Brain microvascular endothelial cell (primary cell): ENCODE results near the gene RANGAP1.
A peak's percentile ranks its signal among the peaks of the same experiment; 100 is the strongest.
"Not testable (repeated sequence)": the region's sequence is repeated elsewhere in the genome, so short reads cannot be mapped to it uniquely, and the experiment has no call there.

Source experiments
- DNase-seq: peaks from one replicate; pipeline ENCODE4 v3.0.0-alpha.2; 2020
- H3K27ac ChIP-seq: fragments of 250-450 bp; sonication (Bioruptor Pico); 2 replicates; pipeline ENCODE4 v1.5.1; 2020; ENCODE audit warnings: mild to moderate bottlenecking, moderate library complexity
- H3K27me3 ChIP-seq: fragments of 250-450 bp; sonication (Bioruptor Pico); replicated peaks from 2 replicates; pipeline ENCODE4 v1.5.1; 2020; ENCODE audit warnings: mild to moderate bottlenecking
- H3K36me3 ChIP-seq: fragments of 250-450 bp; sonication (Bioruptor Pico); replicated peaks from 2 replicates; pipeline ENCODE4 v1.5.1; 2020; ENCODE audit warnings: mild to moderate bottlenecking
- H3K4me3 ChIP-seq: 2 replicates; pipeline ENCODE4 v1.5.1; 2011; ENCODE audit warnings: low read depth, mild to moderate bottlenecking, control low read depth, low read length, moderate library complexity
- CTCF ChIP-seq: IDR thresholded peaks from 2 replicates; pipeline ENCODE4 v1.5.1; 2011; ENCODE audit warnings: low read depth, mild to moderate bottlenecking, moderate library complexity, low read length, control low read depth, inconsistent platforms; ENCODE audit errors: missing control alignments
- in situ Hi-C: cut with HindIII; loops from 2 replicates; pipeline ENCODE4 v1.10.0; 2017; ENCODE audit warnings: low sequenced_read_pairs, low pct_ligation_motif_present

Gene RANGAP1

GRCh38 chr22:41260871-41261270 lies 25.1 kb downstream of the RANGAP1 start:
- in situ Hi-C loops, result no loop called here

DNA sequence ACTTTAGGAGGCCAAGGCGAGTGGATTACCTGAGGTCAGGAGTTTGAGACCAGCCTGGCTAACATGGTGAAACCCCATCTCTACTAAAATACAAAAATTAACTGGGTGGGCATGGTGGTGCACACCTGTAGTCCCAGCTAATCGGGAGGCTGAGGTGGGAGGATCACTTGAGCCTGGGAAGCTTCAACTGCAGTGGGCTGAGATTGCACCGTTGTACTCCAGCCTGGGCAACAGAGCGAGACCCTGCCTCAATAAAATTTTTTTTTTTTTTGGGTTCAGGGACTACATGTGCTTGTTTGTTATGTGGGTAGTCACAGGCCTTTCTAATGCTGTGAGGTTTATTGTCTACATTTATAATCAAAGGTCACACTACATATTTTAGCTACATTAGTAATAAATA lies 26.2 kb downstream of the RANGAP1 start:
- in situ Hi-C loops, DNase-seq, H3K4me3 ChIP-seq, H3K27me3 ChIP-seq, H3K27ac ChIP-seq: not testable (repeated sequence)
- H3K36me3 ChIP-seq, result peaks cover 80% of the 10 kb centered on the region

More at GRCh38 chr22:41260871-41261270, 25.1 kb downstream of the RANGAP1 start:
- no peak for DNase-seq
- Histone ChIP-seq H3K27ac (no peak overlapping the region), H3K36me3 (peaks cover 81% of the 10 kb centered on the region), H3K4me3 (no peak overlapping the region), H3K27me3 (no peaks in the 10 kb centered on the region)
- no peak for TF ChIP-seq CTCF

DNA sequence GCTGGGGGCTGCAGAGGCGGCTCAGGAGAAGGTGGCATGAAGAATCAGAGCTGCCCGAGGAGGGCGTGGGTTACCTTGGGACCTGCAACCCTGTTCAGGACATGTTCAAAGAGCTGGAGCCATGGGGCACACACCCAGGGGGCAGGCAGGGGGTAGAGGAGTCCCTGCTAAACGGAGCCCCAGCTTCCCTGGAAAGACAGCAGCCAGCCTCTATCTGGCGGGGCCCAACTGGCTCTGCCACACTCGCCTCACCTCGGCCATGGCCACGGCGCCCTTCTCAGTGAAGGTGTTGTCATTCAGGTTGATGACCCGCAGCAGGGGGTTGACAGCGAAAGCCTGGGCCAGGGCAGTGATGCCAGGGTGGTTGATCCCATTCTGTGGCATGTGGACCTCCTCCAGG lies 28.3 kb downstream of the RANGAP1 start:
- H3K27me3 ChIP-seq, result no peaks in the 10 kb centered on the region
- in situ Hi-C loops, result no loop called here
- TF ChIP-seq CTCF, result no peak
- no peak overlapping the region for H3K4me3 ChIP-seq
- no peak overlapping the region for H3K27ac ChIP-seq
- no peak for DNase-seq
- peaks cover 75% of the 10 kb centered on the region for H3K36me3 ChIP-seq

GRCh38 chr22:41256254-41257253 lies 29.4 kb downstream of the RANGAP1 start:
- Histone ChIP-seq H3K36me3 (peaks cover 76% of the 10 kb centered on the region), H3K27ac (peak overlapping the region; percentile 57), H3K27me3 (no peaks in the 10 kb centered on the region), H3K4me3 (no peak overlapping the region)
- in situ Hi-C loops, result no loop called here
- peak; percentile 76 for DNase-seq
- peak; percentile 44 for TF ChIP-seq CTCF

DNA sequence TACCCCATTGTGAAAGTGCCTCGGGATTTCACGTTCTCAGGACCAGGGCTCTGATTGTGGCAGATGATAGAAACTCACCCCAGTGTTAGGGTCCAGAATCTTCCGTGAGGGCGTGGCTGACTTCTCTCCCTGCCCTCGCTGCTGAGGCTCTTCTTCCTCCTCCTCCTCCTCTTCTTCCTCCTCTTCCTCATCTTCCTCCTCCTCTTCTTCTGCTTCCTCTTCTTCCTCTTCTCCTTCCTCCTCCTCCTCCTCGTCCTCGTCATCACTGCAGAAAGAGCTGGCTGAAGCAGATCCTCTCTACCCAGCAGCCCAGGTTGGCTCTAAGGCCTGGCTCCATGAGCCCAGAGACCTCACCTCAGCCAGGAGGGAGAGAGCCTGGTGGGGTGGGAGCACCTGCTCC lies 31.8 kb downstream of the RANGAP1 start:
- DNase-seq, result no peak
- Histone ChIP-seq H3K27me3 (no peaks in the 10 kb centered on the region), H3K36me3 (peaks cover 75% of the 10 kb centered on the region), H3K27ac (no peak overlapping the region), H3K4me3 (no peak overlapping the region)
- in situ Hi-C loops, result no loop called here
- no peak for TF ChIP-seq CTCF

DNA sequence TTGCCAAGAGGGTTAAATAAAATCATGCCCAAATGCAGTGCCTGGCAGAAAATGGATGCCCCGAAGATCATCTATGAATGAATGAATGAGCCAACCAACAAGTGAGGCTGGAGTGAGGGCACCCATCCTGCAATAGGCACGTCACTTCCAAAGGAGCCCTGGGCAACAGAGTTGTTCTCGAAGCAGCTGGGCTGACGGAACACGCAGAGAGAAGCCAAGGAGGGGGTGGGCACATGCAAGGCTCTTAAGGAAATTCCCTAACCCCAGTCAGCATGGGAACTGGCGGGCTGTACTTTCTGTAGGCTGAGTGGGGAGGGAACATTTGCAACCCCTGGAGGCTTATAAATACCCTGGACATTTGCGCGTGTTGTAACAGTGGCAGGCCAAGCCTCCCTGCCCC lies 33.6 kb downstream of the RANGAP1 start:
- no peak overlapping the region for H3K4me3 ChIP-seq
- no peaks in the 10 kb centered on the region for H3K27me3 ChIP-seq
- in situ Hi-C loops, result no loop called here
- no peak for DNase-seq
- no peak overlapping the region for H3K27ac ChIP-seq
- TF ChIP-seq CTCF, result no peak
- peaks cover 78% of the 10 kb centered on the region for H3K36me3 ChIP-seq
